NCI-H2029 (cell line): ENCODE measurements around the gene MCF2.

Experiments used
- DNase-seq: peaks from one replicate; lab custom pipeline; 2025; lab: John Stamatoyannopoulos, UW

Gene MCF2

GRCh38 chrX:139600105-139600504 lies 107.9 kb downstream of the MCF2 start:
- no peak for DNase-seq

DNA sequence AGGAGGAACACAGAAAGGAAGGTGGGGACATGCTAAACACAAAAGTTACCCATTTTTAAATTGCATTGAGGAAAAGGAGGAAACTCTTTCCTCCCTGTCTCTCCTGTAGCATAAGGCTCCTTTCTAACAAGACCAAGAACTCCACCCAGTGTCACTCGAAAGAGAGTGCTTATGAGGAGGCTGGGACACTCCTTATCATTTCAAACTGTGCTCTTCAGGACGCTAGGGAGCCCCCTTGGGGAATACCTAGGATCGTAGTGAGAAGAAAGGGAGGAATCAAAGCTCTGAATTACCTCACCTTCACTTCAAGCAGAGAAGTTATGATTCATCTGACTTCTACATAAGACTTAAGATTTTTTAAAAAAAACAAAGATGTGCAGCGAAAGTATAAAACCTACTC lies 111.9 kb downstream of the MCF2 start:
- DNase-seq: no peak

- DNase-seq: no peak
Measured at GRCh38 chrX:139585613-139586012, 122.4 kb downstream of the MCF2 start.

- DNase-seq: no peak
Measured at GRCh38 chrX:139581068-139581467, 126.9 kb downstream of the MCF2 start.

- DNase-seq: no peak
Measured at GRCh38 chrX:139566981-139567380, 141.0 kb downstream of the MCF2 start.

- no peak for DNase-seq
Measured at GRCh38 chrX:139563251-139563650, 144.7 kb downstream of the MCF2 start.

DNA sequence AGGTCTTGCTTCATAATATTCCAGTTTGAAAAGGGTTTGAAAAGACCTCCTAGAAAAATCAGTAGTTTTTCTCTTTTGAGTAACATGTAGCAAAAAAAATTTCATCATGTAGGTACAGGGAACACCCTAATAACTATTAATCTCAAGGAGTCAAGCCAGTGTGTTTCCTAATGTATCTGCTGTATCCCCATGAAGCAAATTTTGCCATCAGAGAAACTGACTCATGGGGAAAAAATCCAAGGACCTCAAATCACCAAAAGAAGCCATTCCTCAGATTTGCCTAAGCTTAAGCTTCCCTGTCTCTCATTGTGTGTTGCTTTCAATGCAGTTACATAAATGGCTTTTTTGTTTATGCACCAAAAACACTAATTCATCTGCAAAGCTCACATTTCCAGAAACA lies 147.7 kb downstream of the MCF2 start:
- DNase-seq: no peak

GRCh38 chrX:139559383-139560042 lies 148.5 kb downstream of the MCF2 start:
- peak; percentile 25 for DNase-seq

DNA sequence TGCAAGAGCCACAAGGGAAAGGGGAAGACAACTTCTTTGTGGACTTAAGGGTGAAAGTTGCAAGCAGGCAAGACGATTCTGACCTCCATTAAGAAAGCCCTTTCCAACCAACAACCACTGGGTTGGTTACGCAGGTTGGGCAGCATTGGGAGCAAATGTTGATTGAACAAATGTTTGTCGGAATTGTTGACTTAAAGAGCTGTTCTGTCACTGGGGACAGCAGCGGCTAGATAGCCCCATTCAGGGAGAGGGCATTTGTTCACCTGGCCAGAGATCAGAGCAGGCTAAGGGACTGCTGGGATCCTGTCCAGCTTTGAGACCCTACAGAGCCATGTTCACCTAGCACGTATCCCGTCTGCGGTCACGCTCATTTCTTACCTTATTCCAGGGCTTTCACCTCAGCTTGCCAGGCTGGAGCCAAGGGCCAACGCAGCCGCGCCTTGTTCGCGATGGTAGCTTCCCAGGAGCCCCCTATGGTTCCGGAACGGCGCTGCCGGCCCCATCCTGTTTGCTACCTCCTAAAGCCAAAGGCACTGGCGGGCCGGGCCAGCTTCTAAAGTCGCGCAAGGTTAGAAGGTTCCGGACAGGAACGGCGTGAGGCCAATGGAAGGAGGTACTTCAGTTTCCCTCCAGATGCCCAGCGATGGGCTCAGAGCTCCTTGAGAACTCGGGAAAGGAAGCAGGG lies 152.8 kb downstream of the MCF2 start:
- no peak for DNase-seq

- no peak for DNase-seq
Measured at GRCh38 chrX:139554376-139554775, 153.6 kb downstream of the MCF2 start.

DNA sequence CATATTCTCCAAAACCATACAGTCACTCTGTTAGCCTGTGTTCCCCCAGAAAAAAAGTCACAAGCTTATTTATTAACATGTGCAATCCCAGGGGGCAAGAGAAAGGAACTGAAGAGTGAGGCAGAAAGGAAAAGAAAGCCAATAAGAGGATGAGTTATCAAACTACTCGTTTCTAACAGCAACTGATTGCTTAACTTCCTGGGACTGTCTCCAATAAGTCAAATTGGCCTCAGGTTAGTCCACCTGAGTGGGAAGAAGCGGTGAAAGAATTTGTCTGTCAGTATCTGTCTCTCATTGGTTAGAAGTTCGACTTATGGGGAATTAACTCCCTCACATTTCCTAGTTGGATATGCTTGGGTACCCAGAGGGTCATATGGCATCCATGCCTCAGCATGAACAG lies 163.4 kb downstream of the MCF2 start:
- no peak for DNase-seq

DNA sequence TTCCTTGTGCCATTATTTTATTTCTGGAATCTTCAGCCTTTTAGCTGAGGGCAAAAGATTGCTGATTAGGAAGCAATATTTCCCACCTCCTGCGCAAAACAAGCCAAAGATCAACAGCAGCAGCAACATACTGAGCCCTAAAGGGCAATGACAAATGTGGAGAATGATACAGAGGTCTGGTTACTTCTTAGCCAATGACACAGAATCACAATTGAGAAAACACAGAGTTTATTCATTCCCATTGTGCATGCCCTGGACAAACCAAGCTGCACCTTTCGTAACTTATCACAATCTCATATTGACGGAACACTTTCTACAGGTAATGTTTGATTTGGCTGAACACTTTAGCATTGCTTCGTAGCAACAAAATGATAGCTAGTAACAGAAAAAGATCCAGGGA lies 164.0 kb downstream of the MCF2 start:
- DNase-seq: no peak

- no peak for DNase-seq
Measured at GRCh38 chrX:139542652-139543051, 165.3 kb downstream of the MCF2 start.

- DNase-seq: no peak
Measured at GRCh38 chrX:139538907-139539790, 168.8 kb downstream of the MCF2 start.

DNA sequence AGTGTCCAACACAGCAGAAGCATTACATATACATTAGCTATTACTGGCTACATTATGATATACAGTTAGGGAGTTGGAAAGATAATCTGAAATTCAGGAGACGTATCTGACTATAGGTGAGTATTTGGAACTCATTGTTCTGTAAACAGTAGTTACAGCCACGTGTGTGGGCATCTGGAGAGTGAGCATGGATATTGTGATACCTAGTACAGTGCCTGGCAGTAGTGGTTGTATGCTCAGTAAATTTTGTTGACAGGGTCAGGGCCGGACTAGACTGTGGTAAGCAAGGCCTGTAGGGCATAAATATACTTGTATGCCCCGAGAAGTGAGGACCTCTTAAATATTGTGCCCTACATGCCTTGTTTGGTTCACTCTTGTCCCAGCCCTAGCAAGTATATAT lies 174.5 kb downstream of the MCF2 start:
- no peak for DNase-seq

GRCh38 chrX:139532834-139533233 lies 175.1 kb downstream of the MCF2 start:
- no peak for DNase-seq
